Tibial artery (tissue), 4 donors: Measurements from ENCODE around the gene KIFBP.
A peak's percentile ranks its signal among the peaks of the same experiment; 100 is the strongest.
"Not testable (repeated sequence)": the region's sequence is repeated elsewhere in the genome, so short reads cannot be mapped to it uniquely, and the experiment has no call there.

ENCODE experiments used
- DNase-seq, 2 donors: peaks; one replicate each; pipeline ENCODE4 v3.0.0-alpha.2; 2019
- H3K27ac ChIP-seq, 2 donors: fragments of 200-600 bp; sonication (generic) in 1 of 2; 1 replicate in 1 of 2; 2 replicates in 1 of 2; pipeline ENCODE4 v1.5.1; 2018 to 2019; ENCODE audit warnings: mild to moderate bottlenecking in 1 of 2
- H3K27me3 ChIP-seq, 2 donors: fragments of 200-600 bp; sonication (generic) in 1 of 2; one replicate each; pipeline versions ENCODE4 v1.5.1 to v1.6.0; 2016 to 2019
- H3K36me3 ChIP-seq, 3 donors: fragments of 200-600 bp; sonication (generic) in 2 of 3; one replicate each; pipeline ENCODE4 v1.5.1; 2016 to 2019; ENCODE audit warnings: mild to moderate bottlenecking in 2 of 3
- H3K4me1 ChIP-seq, 4 donors: fragments of 200-600 bp; sonication (generic) in 2 of 4; 1 replicate in 3 of 4; 2 replicates in 1 of 4; pipeline ENCODE4 v1.5.1; 2016 to 2019
- H3K4me3 ChIP-seq, 2 donors: fragments of 200-600 bp; sonication (generic) in 1 of 2; 1 replicate in 1 of 2; 2 replicates in 1 of 2; pipeline ENCODE4 v1.5.1; 2018 to 2019; ENCODE audit warnings: mild to moderate bottlenecking in 2 of 2
- H3K9me3 ChIP-seq, 3 donors: fragments of 200-600 bp; sonication (generic) in 1 of 3; one replicate each; pipeline ENCODE4 v1.5.1; 2016 to 2019
- intact Hi-C: fragments of 100-400 bp; cut with DNase I; formaldehyde crosslinking; loops from one replicate; pipeline ENCODE4 v1.15.0; 2023; ENCODE audit warnings: low total_unique reads
- TF ChIP-seq, protein P1 (sequence below), 2 experiments: fragments of 200-600 bp in 1 of 2; fragments of 450-650 bp in 1 of 2; IDR thresholded peaks; one replicate each; pipeline ENCODE4 v1.5.1; 2017 to 2019; ENCODE audit warnings: antibody characterized with exemption in 2 of 2, mild to moderate bottlenecking in 1 of 2, moderate library complexity in 1 of 2

Gene KIFBP

GRCh38 chr10:69007260-69007659 lies 18.7 kb downstream of the KIFBP start:
- TF ChIP-seq, protein P1, sequence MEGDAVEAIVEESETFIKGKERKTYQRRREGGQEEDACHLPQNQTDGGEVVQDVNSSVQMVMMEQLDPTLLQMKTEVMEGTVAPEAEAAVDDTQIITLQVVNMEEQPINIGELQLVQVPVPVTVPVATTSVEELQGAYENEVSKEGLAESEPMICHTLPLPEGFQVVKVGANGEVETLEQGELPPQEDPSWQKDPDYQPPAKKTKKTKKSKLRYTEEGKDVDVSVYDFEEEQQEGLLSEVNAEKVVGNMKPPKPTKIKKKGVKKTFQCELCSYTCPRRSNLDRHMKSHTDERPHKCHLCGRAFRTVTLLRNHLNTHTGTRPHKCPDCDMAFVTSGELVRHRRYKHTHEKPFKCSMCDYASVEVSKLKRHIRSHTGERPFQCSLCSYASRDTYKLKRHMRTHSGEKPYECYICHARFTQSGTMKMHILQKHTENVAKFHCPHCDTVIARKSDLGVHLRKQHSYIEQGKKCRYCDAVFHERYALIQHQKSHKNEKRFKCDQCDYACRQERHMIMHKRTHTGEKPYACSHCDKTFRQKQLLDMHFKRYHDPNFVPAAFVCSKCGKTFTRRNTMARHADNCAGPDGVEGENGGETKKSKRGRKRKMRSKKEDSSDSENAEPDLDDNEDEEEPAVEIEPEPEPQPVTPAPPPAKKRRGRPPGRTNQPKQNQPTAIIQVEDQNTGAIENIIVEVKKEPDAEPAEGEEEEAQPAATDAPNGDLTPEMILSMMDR (IDR thresholded peaks at IDR 0.05) = no peak
- DNase-seq = no peak
- H3K36me3 ChIP-seq = peaks cover 25 to 59% (median 39%) of the 10 kb centered on the region in 3 donors
- intact Hi-C loops = loop anchor here (5.0 kb wide), 1 partner anchor 85 kb away; no protein-coding TSS in a partner anchor
- H3K9me3 ChIP-seq = no peaks in the 10 kb centered on the region
- H3K4me1 ChIP-seq = peaks cover 0 to 5% (median 0%) of the 10 kb centered on the region in 4 donors
- H3K4me3 ChIP-seq = no peak overlapping the region
- H3K27me3 ChIP-seq = no peaks in the 10 kb centered on the region
- no peak overlapping the region for H3K27ac ChIP-seq

- TF ChIP-seq, protein P1 (IDR thresholded peaks at IDR 0.05) = no peak
- Histone ChIP-seq H3K4me3 (no peak overlapping the region), H3K27me3 (no peaks in the 10 kb centered on the region), H3K4me1 (peaks cover 0 to 5% (median 0%) of the 10 kb centered on the region in 4 donors), H3K27ac (peak overlapping the region in 1 of 2 donors; percentile 12), H3K9me3 (no peaks in the 10 kb centered on the region), H3K36me3 (peaks cover 42 to 77% (median 51%) of the 10 kb centered on the region in 3 donors)
- no peak for DNase-seq
- intact Hi-C loops = loop anchor here (5.0 kb wide), 1 partner anchor 83 kb away; no protein-coding TSS in a partner anchor
Observed at GRCh38 chr10:69009360-69009759, 20.8 kb downstream of the KIFBP start.

DNA sequence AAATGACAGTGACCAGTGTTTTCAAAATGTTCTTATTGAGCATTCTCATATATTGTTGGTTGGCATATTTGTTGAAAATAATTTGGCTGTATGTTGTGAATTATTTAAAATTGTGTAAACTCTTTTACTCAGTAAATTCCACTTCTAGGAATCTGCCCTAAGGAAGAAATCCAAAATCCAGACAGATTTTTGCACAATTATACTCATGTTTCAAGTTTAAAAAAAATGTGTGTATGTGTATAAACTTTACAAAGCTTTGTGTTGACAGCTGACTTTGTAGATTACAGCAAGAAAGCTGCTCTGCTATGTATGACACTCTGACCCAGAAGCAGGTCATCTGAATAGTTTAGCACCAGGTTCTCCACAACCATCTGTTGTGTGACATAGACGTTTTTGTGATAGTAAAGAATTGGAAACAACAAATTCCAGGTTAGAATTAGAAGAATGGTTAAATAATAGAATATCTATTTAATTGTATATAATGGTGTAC lies 21.6 kb downstream of the KIFBP start:
- Histone ChIP-seq H3K4me1 (peaks cover 0 to 5% (median 0%) of the 10 kb centered on the region in 4 donors), H3K9me3 (no peaks in the 10 kb centered on the region), H3K27me3 (no peaks in the 10 kb centered on the region), H3K36me3 (peaks cover 46 to 82% (median 59%) of the 10 kb centered on the region in 3 donors), H3K27ac (peak overlapping the region in 1 of 2 donors; percentile 12), H3K4me3 (no peak overlapping the region)
- no peak for DNase-seq
- intact Hi-C loops = no loop called here
- TF ChIP-seq, protein P1 (IDR thresholded peaks at IDR 0.05) = no peak

DNA sequence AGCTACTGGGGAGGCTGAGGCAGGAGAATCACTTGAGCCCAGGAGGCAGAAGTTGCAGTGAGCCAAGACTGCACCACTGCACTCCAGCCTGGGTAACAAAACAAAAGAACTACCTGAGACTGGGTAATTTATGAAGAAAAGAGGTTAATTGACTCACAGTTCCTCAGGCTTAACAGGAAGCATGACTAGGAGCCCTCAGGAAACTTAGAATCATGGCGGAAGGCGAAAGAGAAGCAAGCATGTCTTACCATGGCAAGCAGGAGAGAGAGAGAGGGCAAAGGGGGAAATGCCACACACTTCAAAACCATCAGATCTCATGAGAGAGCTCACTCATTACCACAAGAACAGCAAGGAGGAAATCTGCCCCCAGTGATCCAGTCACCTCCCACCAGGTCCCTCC lies 24.2 kb downstream of the KIFBP start:
- H3K4me1 ChIP-seq, H3K9me3 ChIP-seq, DNase-seq, H3K27ac ChIP-seq, intact Hi-C loops, H3K4me3 ChIP-seq, H3K27me3 ChIP-seq: not testable (repeated sequence)
- H3K36me3 ChIP-seq = peaks cover 62 to 87% (median 62%) of the 10 kb centered on the region in 3 donors

DNA sequence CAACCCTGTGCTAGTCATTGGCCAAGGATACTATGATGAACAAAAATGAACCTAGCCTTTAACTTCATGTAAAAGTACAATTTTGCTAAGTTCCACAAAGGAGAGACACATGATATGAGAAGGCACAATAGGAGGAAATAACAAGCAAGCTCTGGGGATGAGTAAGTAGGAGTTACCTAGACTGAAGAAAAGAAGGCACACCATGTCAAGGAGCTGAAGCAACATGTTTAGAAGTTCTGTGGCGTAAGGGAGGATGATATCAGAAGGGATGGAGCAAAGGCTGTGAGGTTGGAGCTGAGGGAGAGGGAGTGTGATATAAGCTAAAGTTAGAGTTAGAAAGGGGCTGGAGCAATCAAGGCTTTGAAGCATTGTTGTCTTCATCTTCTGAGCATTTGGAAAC lies 25.6 kb downstream of the KIFBP start:
- H3K27ac ChIP-seq = no peak overlapping the region
- peaks cover 69 to 93% (median 73%) of the 10 kb centered on the region in 3 donors for H3K36me3 ChIP-seq
- intact Hi-C loops = no loop called here
- H3K4me1 ChIP-seq = peaks cover 0 to 3% (median 0%) of the 10 kb centered on the region in 4 donors
- no peaks in the 10 kb centered on the region for H3K27me3 ChIP-seq
- TF ChIP-seq, protein P1 (IDR thresholded peaks at IDR 0.05) = no peak
- H3K4me3 ChIP-seq = no peak overlapping the region
- H3K9me3 ChIP-seq = no peaks in the 10 kb centered on the region
- no peak for DNase-seq

DNA sequence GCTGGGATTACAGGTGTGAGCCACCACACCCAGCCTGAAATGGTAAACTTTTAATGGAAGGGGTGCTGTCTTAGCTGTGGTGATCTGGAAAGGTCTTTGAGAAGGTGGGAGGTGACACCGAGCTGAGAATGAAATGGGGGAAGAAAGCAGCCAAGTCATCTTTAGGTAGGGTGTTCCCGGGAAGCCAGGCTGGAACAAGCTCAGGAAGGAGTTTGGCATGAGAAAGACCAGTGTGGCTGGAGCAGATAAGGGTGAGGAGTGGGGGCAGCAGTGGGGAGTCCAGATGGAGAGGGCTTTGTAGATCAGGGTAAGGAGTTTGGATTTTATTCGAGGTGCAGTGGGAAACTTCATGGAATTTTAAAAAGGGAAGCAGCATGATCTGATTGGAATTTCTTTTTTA lies 30.0 kb downstream of the KIFBP start:
- no peak for DNase-seq
- TF ChIP-seq, protein P1 (IDR thresholded peaks at IDR 0.05) = no peak
- Histone ChIP-seq H3K4me1 (no peaks in the 10 kb centered on the region), H3K4me3 (no peak overlapping the region), H3K27me3 (no peaks in the 10 kb centered on the region), H3K9me3 (no peaks in the 10 kb centered on the region), H3K36me3 (peaks cover 43 to 70% (median 52%) of the 10 kb centered on the region in 3 donors), H3K27ac (no peak overlapping the region)
- intact Hi-C loops = no loop called here
